Thyroid gland (tissue), 4 donors: ENCODE measurements around the gene ALDH1A1. TPM values are rescaled to one million over a fixed set of nuclear protein-coding genes. Genes with fewer than 3 reads are reported as not detected.

Source experiments
- DNase-seq, 2 donors: peaks; one replicate each; pipeline ENCODE4 v3.0.0-alpha.2; 2019
- H3K27ac ChIP-seq, 3 donors: fragments of 200-600 bp; sonication (generic); 1 replicate in 2 of 3; 2 replicates in 1 of 3; pipeline ENCODE4 v1.5.1; 2016 to 2019; ENCODE audit warnings: mild to moderate bottlenecking in 1 of 3, moderate library complexity in 1 of 3
- H3K27me3 ChIP-seq: fragments of 200-600 bp; sonication (generic); one replicate; pipeline ENCODE4 v1.5.1; 2019
- H3K36me3 ChIP-seq, 2 donors: fragments of 200-600 bp; sonication (generic); one replicate each; pipeline ENCODE4 v1.5.1; 2016 to 2019
- H3K4me1 ChIP-seq, 2 donors: fragments of 200-600 bp; sonication (generic); one replicate each; pipeline ENCODE4 v1.5.1; 2017 to 2019
- H3K4me3 ChIP-seq, 3 donors: fragments of 200-600 bp; sonication (generic); replicated peaks in 1 of 3; 1 replicate in 2 of 3; 2 replicates in 1 of 3; pipeline ENCODE4 v1.5.1; 2016; ENCODE audit warnings: mild to moderate bottlenecking in 1 of 3
- H3K9me3 ChIP-seq: fragments of 200-600 bp; sonication (generic); one replicate; pipeline ENCODE4 v1.5.1; 2017
- POLR2A ChIP-seq, 2 donors: fragments of 450-650 bp; IDR thresholded peaks; one replicate each; pipeline ENCODE4 v1.6.1; 2017; ENCODE audit warnings: antibody characterized with exemption in 2 of 2, mild to moderate bottlenecking in 2 of 2, moderate library complexity in 1 of 2
- WGBS, 2 donors: methylation state at CpG; one replicate each; pipeline ENCODE4 v1.1.5; 2017; 5-methylcytosine and 5-hydroxymethylcytosine counted together
- intact Hi-C: fragments of 100-400 bp; cut with DNase I; formaldehyde crosslinking; loops from one replicate; pipeline ENCODE4 v1.15.1; 2023
- total RNA-seq, 4 donors: library from RNA; depleted of rRNA; stranded (reverse); fragments of >200 nt; gene quantifications; one replicate each; pipeline ENCODE4 v1.2.3, GENCODE V29; 2016
- TF ChIP-seq, protein P1 (sequence below), 6 experiments: fragments of 200-600 bp in 3 of 6; fragments of 450-650 bp in 3 of 6; sonication (generic) in 3 of 6; IDR thresholded peaks; one replicate each; pipeline ENCODE4 v1.5.1; 2016 to 2019; ENCODE audit warnings: antibody characterized with exemption in 6 of 6, mild to moderate bottlenecking in 2 of 6, inconsistent platforms in 1 of 6, moderate library complexity in 1 of 6

The ALDH1A1 gene
- total RNA-seq, 4 donors from 2014 or later: 237 to 323 (median 293) TPM

DNA sequence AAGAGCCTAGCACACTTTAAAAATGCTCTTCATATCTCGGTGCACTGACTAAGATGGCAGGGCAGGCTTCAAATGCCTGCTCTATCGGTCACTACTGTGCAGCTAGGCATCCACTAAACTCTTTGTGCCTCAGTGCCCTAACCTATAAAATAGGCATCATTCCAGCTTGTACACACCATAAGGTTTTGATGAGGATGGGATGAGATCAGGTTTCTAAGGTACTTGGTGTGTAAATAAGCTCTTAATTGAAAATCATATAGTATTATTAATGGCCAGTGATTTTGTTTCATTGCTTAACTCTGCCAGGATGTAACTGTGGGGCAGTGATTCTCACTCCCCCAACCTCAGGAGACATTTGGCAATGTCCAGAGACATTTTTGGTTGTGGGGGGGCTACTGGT is 78.5 kb downstream of the ALDH1A1 start:
- Histone ChIP-seq H3K4me1 (peaks cover 20 to 21% of the 10 kb centered on the region in 2 donors), H3K4me3 (no peak overlapping the region), H3K27me3 (no peaks in the 10 kb centered on the region), H3K36me3 (no peaks in the 10 kb centered on the region), H3K9me3 (no peaks in the 10 kb centered on the region), H3K27ac (peak overlapping the region in 1 of 3 donors; percentile 80)
- DNase-seq: no peak
- intact Hi-C loops: loop anchor here (5.0 kb wide), 1 partner anchor 153 kb away; no protein-coding TSS in a partner anchor
- WGBS, 2 donors: 86 to 93% methylated on average over 2 of the region's 2 CpGs
- TF ChIP-seq, protein P1, sequence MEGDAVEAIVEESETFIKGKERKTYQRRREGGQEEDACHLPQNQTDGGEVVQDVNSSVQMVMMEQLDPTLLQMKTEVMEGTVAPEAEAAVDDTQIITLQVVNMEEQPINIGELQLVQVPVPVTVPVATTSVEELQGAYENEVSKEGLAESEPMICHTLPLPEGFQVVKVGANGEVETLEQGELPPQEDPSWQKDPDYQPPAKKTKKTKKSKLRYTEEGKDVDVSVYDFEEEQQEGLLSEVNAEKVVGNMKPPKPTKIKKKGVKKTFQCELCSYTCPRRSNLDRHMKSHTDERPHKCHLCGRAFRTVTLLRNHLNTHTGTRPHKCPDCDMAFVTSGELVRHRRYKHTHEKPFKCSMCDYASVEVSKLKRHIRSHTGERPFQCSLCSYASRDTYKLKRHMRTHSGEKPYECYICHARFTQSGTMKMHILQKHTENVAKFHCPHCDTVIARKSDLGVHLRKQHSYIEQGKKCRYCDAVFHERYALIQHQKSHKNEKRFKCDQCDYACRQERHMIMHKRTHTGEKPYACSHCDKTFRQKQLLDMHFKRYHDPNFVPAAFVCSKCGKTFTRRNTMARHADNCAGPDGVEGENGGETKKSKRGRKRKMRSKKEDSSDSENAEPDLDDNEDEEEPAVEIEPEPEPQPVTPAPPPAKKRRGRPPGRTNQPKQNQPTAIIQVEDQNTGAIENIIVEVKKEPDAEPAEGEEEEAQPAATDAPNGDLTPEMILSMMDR (IDR thresholded peaks at IDR 0.05): no peak
- TF ChIP-seq POLR2A (IDR thresholded peaks at IDR 0.05): no peak

DNA sequence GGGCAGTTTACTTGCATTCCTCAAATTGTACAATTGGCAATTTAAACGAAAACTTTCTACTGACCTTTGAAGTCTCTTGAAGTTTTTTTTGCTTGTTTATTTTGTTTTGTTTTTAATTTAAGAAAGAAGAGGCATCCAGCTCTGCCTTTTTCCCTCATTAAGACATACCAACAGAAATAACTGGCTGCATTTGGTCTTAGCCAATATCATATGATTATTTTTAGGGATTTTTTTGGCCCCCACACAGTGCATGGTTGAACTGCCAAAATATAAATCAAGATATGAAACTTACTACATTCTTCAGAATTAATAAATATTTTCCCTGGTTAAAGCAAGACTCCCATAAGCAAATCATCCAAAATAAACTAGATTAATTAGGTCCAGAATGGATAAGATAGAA is 79.4 kb downstream of the ALDH1A1 start:
- TF ChIP-seq, protein P1 (IDR thresholded peaks at IDR 0.05): no peak
- no peak for TF ChIP-seq POLR2A (IDR thresholded peaks at IDR 0.05)
- DNase-seq: no peak
- 15 to 19% methylated on average over 1 of the region's 1 CpG for WGBS, 2 donors
- Histone ChIP-seq H3K36me3 (no peaks in the 10 kb centered on the region), H3K4me1 (peaks cover 20 to 21% of the 10 kb centered on the region in 2 donors), H3K27me3 (no peaks in the 10 kb centered on the region), H3K27ac (peak overlapping the region; percentile 60 to 80 (median 77)), H3K4me3 (no peak overlapping the region), H3K9me3 (no peaks in the 10 kb centered on the region)
- intact Hi-C loops: loop anchor here (5.0 kb wide), 1 partner anchor 154 kb away; no protein-coding TSS in a partner anchor

DNA sequence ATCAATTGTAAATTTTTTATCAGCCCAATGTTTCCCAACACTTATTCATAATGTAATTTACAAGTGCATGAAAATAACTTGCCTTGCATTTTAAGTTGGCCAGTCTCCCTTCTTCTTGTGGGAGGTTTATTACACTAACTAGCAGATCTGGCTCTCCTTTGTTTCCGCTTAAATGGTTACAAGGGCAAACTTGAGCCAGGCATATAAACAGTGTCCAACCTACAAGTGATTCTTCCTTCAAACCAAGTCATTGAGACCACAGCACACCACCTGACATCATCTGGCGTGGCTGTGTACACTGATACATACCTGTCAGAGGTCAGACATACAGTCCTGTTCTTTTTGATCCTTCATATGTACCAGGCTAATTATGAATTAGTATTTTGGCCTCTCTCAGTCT is 80.1 kb downstream of the ALDH1A1 start:
- H3K4me1 ChIP-seq: peaks cover 20 to 21% of the 10 kb centered on the region in 2 donors
- intact Hi-C loops: loop anchor here (5.0 kb wide), 1 partner anchor 155 kb away; no protein-coding TSS in a partner anchor
- H3K36me3 ChIP-seq: no peaks in the 10 kb centered on the region
- peak overlapping the region; percentile 60 to 80 (median 77) for H3K27ac ChIP-seq
- 23 to 44% methylated on average over 2 of the region's 2 CpGs for WGBS, 2 donors
- no peaks in the 10 kb centered on the region for H3K27me3 ChIP-seq
- no peak overlapping the region for H3K4me3 ChIP-seq
- peak; percentile 79 to 81 for DNase-seq
- no peaks in the 10 kb centered on the region for H3K9me3 ChIP-seq
- no peak for TF ChIP-seq POLR2A (IDR thresholded peaks at IDR 0.05)
- TF ChIP-seq, protein P1 (IDR thresholded peaks at IDR 0.05): no peak

DNA sequence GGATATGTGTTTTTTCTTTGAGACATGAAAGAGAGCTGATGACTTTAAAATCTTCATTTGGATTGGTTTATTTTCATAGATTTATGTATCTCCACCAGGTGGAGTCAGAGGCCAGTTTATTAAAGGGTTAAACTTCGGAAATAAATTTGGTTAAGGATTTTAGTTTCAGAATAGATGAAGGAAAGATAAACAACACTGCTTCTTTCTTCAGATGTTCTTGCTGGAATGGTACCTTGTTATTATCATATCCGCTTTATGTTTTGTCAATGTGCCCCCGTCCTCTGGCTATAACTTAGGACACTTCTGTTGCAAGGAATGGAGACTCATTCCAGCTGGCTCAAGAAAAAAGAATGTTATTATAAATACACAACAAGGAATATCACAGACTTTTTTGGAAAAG is 81.2 kb downstream of the ALDH1A1 start:
- Histone ChIP-seq H3K9me3 (no peaks in the 10 kb centered on the region), H3K27ac (peak overlapping the region; percentile 23 to 80 (median 77)), H3K4me1 (peaks cover 20 to 21% of the 10 kb centered on the region in 2 donors), H3K4me3 (no peak overlapping the region), H3K27me3 (no peaks in the 10 kb centered on the region), H3K36me3 (no peaks in the 10 kb centered on the region)
- no peak for DNase-seq
- WGBS, 2 donors: 48 to 49% methylated on average over 3 of the region's 3 CpGs
- TF ChIP-seq, protein P1 (IDR thresholded peaks at IDR 0.05): peak in 3 of 6 experiments; percentile 46 to 67 (median 63)
- TF ChIP-seq POLR2A (IDR thresholded peaks at IDR 0.05): no peak
- intact Hi-C loops: loop anchor here (5.0 kb wide), 1 partner anchor 156 kb away; no protein-coding TSS in a partner anchor

DNA sequence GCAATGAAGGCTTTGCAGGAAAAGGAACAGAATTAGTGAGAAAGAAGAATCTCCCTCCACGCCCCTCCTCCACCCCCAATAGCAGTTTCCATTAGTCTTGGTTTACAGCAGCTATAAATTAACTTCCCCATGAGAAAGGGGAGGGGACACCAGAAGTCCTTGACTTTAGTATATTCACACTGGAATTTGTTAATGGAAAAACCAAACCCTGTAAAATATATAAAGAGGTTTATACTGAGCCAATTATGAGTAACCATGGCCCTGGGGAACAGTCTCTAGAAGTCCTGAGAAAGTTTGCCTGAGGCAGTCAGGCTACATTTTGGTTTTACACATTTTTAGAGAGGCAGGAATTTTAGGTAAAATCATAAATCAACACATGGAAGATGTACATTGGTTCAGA is 88.5 kb downstream of the ALDH1A1 start:
- 86 to 94% methylated on average over 1 of the region's 1 CpG for WGBS, 2 donors
- Histone ChIP-seq H3K9me3 (no peaks in the 10 kb centered on the region), H3K36me3 (no peaks in the 10 kb centered on the region), H3K4me1 (no peaks in the 10 kb centered on the region), H3K4me3 (no peak overlapping the region), H3K27ac (no peak overlapping the region), H3K27me3 (no peaks in the 10 kb centered on the region)
- TF ChIP-seq, protein P1 (IDR thresholded peaks at IDR 0.05): no peak
- no peak for TF ChIP-seq POLR2A (IDR thresholded peaks at IDR 0.05)
- DNase-seq: no peak
- intact Hi-C loops: no loop called here
